HG02610 (cell line): ENCODE results near the gene EPHX1.
A peak's percentile ranks its signal among the peaks of the same experiment; 100 is the strongest.

ENCODE experiments used
- ATAC-seq: cut with Tn5 transposase; IDR thresholded peaks from one replicate; pipeline ENCODE4 v1.9.1; 2021; ENCODE audit warnings: mild to moderate bottlenecking, moderate library complexity; ENCODE audit not compliant: unreplicated experiment

Gene EPHX1

DNA sequence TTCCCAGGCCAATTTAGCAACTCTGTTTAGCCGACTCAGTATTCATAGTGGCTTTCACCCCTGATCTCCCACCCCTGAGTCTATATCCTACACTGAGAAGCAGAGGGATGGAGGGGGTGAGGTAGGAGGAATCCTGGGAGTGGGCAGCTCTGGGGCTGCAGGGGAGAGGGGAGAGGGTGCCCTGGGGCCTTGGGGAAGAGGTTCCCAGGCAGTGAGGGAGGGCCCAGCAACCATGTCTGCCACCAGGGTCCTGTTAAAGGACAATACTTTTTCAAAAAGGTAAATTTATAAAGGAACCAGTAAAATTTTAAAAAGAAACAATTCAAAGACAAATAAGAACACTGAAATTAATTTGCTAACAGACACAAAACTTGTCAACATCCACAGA, 30.3 kb downstream of the EPHX1 start:
- ATAC-seq: no peak

DNA sequence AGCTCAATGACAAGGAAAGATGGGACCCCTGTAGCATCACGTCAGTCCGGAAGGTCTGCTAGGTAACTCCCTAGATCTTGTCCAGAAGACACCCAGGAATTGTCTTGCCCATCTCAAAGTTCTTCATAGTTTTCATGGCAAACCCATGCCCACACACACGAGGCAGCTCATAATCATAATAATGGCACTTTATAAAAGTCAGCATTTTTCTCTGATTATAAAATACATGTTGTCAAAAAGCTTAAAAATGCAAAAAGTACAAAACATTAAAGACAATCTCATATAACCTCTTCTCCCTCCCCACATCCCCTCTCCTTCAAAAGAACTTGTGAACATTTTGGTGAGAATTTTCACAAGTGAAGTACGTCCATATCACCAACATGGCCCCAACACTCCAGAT, 30.8 kb downstream of the EPHX1 start:
- ATAC-seq: no peak

DNA sequence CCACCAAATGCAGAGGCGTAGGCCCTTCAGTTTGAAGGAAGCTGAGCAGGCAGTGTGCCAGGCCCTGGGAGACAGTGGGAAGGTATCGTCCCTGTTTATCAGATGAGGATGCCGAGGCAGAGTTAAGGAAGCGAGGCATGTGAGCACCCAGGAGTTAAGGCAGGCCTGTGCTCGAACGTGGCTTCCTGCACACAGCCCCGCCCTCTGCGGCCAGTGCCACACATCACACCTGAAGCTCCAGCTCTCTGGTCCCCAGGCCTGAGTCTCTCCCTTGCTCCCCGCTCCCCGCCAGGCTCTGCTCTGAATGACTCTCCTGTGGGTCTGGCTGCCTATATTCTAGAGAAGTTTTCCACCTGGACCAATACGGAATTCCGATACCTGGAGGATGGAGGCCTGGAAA, 32.1 kb downstream of the EPHX1 start:
- no peak for ATAC-seq

DNA sequence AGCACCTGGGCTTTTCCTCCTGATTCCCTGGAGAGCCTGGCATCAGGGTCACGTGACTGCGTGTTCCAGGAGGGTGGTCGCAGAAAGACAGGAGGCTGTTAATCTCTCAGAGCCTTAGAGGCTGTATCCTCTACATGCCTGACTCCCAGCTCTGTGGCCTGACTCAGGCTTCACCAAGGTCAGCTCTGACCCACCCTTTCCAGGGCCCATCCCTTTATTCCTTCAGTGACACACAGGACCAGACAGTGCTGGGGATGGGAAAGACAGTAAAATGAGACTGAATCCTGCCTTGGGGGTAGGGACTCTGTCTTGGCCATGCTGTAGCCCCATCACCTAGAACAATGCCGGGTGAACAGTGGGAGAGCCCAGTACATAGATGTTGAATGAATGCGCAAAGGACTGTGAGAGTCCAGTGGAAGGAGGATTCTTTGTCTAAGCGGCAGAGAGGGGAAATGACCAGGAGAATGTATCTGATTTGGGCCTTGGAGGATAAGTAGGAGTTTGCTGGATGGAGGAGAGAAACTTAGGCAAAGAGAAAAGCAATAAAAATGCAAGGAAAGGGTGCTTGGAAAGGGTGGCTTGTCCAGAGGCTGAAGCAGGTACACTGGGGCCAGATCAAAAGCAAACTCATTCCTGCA, 33.0 kb downstream of the EPHX1 start:
- ATAC-seq: no peak

DNA sequence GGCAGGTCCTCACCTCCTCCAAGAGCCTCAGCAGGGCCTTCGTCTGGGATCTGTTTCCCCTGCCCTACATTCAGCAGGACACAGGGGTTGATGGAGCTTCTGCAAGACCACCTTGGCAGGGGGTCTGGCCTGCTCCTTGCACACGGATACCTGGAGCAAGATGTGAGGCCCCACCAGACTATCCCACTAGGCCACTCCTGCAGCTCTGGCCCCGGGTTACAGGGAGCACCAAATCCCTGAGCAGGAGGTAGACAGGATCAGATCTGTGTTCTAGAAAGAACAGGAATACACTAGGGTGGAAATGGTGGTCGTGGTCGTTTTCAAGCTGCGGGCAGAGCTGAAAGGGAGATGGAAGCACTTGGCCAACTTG, 33.5 kb downstream of the EPHX1 start:
- ATAC-seq: no peak

DNA sequence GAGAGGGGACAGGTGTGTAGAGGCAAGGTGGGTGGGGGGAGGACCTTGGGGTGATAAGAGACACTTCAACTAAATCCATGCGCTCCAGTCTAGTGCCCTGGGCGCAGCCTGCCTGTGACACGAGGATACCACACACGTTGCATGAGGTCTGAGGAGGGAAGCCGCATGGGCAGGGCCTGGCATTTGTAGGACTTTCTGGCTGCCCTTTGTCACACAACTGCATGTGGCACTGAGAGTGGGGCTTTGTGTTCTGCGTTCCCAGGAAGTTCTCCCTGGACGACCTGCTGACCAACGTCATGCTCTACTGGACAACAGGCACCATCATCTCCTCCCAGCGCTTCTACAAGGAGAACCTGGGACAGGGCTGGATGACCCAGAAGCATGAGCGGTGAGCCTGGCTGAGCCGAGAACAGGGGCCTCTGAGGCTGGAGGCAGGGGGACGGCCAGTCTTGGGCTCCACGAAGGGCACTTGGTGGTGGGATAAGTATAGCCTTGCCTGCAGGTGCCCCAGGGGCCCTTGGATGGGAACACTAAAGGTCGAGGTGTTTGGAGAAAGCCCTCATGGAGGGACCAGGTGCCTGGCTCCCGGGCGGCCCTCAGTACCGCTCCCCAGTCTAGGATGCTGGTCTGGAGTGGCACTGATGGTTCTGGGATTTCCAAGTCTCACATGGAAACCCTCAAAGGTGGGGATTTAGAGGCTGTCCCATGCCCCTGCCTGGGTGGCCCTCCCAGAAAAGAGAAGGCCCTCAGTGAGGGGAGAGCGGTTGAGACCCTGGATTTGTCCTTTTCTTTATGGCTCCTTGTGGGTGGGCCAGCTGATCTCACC, 34.5 kb downstream of the EPHX1 start:
- ATAC-seq: no peak

DNA sequence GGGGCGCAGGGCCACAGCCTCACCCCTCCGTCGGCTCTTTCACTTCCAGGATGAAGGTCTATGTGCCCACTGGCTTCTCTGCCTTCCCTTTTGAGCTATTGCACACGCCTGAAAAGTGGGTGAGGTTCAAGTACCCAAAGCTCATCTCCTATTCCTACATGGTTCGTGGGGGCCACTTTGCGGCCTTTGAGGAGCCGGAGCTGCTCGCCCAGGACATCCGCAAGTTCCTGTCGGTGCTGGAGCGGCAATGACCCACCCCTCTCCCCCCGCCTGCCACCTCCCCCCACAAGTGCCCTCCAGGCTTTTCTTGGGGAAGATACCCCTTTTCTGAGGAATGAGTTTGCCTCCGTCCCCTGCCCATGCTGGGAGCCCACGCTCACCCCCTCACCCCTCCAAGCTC, 35.2 kb downstream of the EPHX1 start:
- no peak for ATAC-seq

DNA sequence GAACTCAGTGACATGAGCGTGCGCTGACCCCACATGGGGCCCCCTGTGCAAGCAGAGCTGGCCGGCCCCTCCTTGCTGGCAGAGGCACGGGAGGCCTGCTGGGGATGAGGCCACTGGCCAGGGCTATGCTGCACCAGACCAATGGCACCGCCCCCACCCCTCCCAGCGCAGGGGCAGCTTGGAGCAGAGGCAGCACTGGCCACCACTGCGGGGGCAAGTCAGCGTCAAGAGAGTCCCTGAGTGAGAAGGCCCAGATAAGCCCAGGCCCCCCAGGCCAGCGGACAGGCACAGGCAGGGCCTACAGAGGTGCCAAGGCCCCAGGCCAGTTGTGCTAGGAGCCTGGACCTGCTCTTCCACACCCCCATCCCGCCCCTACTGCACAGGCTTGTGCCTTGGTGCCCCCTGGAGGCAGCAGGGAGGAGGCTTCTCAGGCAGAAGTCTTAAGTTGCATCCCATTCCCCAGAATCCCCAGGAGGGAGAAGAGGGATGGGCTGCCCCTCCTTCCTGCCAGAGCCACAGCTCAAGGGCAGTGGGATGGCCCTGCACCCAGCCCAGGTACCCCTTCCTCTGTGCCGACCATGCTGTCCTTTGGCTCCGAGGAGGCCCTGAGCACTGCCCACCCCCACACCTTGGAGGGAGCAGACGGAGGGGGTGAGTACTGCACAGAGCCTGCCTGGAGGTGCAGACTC, 35.8 kb downstream of the EPHX1 start:
- no peak for ATAC-seq

DNA sequence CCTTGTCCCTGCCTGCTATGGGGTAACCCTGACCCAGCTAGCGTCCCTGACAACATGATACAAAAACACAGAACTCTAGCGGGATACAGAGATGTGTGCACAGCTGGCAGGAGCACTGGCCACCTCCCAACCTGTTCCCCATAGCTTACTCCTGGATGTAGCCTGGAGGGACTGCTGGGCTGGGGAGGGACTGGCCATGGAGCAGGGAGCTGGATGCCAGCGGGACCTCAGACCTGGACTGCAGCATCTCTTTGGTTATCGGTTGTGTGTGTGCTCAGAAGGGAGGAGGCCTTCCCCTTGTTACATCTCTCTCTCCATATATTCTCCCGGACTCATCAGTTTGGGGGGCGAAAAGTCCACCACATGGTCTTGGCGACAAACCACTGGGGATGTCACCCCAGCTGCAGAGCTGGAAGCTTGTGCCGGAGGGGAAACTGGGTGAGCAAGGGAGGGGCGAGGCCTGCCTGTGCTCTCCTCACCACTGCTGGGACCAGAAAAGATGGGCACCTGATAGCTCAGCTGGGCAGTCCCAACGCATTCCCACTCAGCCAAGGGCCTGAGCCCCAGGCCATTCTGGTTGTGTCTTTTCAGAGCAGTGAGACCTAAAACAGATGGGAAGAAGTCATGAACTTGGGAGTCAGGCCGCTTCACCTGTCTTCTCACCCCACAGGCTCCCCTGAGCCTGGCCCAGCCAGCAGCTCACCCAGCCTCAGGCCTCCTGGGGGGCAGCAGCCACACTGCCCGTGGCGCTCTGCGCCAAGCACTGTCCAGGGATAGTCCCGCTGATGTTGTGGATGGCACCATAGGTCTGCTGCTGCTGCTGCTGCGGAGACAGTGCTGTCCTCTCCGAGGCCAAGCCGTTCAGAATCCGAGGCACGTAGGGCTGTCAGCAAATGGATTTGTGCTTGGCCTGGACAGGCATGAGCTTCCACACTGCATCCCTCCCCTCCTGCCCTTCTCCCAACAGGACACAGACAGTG, 36.7 kb downstream of the EPHX1 start:
- ATAC-seq: no peak

DNA sequence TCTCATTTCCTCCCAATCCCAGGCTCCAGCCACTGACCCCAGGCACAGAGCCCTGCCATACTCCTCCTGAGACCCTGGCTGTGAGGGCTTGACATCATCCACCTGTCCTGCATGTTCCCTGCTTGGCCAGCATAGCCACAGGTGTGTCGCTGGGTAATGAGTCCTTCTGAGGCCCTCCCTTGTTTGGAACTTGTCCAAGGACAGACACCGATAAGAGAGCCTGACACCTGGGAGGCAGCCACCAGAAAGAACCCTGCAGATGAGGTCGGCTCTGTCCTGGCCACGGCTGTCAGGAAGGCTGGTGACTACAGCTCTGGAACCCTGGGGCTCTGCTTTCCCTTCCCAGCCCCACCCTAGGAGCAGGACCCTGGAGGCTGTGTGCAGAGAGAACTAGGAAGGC, 37.7 kb downstream of the EPHX1 start:
- no peak for ATAC-seq

DNA sequence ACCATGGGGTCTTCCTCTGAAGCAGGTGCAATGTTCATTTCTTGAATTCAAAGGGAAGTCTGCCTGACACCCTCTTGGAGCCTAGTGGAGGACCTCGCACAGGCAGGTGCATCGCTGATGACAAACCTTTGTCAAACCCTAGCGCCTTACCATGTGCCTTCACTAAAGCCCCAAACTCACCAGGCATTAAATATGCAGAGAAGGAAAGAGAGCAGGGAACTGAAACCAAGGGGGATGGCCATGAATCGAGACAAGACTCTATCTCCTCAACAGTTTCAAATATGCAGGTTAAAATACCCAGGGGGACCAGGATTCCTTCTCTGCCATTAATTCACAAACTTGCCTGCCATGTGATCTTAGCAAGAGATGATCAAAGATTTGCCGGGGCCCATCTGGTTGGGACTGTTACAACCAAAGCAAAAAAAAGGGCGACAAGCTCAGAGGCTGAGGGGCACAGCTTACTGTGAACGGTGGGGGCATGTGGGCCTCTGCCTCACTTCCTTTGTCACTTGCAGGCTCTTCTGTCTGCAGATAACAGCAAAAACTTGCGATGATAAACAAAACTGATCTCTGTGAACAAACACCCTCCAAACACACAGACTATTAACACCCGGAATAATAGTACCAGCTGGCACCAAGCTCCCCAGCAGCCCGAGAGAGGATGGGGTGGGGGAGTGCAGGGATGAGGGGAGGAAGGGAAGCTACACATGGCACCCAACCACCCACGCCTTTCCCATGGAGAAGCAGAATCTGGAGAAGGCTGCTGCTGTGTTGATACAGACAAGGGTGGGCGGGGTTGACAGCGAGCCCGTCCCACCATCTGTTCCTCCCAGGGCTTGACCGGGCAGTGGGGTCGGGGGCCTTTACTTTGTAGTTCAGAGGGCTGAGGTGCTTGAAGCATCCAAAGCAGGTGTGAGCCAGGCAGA, 38.4 kb downstream of the EPHX1 start:
- peak; percentile 66 for ATAC-seq

DNA sequence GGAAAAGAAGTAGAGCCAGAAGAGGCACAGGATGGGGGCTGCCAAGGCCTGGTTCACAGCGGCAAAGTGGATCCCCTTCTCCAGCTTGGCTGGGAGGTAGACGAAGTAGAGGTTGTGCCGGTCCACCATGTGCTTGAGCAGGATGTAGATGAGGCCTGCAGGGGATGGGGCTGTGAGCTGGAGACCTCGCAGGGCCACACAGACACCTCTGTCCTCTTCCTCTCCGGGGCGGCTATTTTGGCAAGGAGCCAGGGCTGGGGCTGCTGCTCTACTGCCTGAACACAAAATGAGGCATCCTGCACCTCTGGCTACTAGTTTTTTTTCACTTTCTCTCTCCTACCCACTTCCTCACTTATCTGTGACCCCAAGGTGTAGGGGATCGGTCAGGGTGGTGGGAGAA, 40.0 kb downstream of the EPHX1 start:
- no peak for ATAC-seq

DNA sequence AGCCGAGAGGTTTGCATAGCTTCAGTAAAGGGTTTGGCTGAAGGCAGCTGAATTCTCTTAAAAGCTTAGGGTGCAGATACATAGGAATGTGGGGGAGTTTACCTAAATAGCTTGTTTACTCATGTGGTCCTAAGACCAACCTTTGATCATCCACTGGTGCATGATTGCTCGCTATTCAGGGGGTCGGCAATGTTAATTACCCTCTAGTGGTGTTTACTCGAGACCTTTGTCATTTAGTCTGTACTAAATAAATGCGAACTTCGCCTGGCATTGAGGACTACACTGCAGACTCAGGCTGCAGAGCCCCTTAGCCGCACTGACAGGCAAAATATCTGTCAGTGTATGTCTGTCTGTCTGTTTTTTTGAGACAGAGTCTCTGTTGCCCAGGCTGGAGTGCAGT, 40.4 kb downstream of the EPHX1 start:
- ATAC-seq: no peak

DNA sequence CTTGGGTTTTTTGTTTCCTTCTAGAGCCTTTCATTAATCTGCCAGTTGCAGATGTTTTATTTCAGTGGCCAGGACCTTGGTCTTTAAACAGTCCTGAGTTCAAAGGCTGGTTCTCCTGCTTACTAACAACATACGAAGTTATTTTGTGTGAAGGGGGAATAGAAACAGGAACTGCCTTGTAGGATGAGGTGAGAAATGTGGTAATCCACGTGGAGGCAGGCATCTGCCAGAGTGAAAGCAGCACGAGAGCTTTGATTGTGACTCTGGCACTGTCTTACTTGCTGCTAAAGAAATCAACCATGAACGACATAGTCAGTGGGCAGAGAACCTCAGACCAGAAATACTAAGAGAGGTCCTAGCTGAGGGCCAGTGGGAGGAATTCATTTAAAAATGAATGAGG, 41.9 kb downstream of the EPHX1 start:
- peak; percentile 74 for ATAC-seq

DNA sequence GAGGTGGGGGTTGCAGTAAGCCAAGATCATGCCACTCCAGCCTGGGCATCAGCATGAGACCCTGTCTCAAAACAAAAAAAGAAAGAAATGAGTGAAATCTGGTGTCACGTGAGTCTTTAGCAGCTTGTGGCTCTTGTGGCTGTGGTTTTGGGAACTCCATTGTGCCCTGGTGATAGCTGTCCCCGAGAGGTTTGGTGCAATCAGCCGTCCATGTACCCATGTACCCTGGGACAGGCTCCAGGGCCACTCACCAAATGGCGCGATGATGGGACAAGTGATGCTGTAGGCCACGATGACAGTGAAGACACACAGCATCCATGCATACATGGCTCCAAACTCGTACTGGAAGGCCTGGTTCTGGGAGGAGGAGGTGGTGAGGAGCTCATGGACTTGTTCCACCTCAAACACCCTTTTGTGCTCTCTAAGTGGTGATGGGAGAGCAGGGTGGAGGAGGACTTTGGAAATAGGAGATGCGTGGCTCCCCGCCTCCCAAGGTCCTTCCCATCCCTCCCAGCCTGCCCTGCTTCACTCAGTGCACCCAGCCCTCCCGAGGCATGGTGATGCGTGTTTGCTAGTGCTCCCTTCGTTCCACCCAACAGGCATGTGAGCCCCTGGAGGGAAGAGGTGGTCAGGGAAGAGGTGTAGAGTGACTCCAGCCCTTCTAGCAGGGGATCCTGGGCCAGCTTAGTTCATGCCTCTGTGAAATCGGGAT, 42.6 kb downstream of the EPHX1 start:
- no peak for ATAC-seq

DNA sequence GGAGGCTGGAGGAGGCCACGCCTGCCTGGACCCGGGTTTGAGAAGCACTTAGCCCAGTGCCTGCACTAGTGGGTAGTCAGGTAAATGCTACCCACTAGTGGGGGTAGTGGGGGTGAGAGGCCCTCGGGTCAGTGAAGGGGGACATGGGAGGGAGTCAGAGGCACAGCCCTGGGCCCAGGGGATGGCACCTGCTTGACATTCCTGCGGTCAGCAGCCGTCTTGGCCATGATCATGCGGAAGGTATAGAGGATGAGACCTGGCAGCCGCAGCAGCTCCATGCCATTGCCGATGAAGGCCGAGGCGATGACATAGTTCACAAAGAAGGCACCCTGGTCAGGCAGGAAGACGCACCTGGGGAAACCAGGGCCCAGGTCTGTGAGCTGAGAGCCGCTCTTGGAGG, 43.5 kb downstream of the EPHX1 start:
- no peak for ATAC-seq

DNA sequence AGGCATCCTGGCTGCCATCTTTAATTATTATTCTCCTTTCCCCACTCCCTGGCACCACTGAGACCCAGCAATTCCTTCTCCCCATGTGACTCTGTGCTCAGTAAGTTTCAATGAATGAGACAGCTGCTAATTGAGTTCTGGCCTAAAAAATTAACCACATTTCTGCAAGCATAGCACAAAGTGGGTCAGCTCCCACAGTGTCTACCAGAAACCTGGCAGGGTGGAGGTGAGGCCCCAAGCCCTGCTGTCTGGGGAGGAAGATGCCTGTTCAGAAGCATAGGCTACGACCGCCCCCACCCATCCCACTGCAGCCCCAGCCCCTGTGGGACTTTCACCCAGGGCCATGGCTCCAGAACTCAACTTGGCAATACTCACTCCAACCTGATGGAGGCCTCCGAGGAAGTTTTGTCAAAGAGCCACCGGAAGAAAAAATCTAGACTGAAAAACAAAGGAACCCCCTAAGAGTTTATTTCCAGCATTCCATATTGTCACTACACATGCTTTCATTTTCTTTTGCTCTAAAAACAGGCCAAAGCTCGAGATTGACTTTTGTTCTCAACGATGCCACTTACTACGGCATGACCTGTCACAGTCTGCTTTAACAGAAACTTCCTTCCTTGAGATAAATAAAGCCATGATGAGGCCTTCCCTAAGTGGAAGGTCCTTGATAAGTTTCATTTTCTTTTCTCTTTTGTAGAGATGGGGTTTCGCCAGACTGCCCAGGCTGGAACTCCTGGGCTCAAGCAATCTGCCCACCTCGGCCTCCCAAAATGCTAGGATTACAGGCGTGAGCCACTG, 45.8 kb downstream of the EPHX1 start:
- ATAC-seq: no peak

DNA sequence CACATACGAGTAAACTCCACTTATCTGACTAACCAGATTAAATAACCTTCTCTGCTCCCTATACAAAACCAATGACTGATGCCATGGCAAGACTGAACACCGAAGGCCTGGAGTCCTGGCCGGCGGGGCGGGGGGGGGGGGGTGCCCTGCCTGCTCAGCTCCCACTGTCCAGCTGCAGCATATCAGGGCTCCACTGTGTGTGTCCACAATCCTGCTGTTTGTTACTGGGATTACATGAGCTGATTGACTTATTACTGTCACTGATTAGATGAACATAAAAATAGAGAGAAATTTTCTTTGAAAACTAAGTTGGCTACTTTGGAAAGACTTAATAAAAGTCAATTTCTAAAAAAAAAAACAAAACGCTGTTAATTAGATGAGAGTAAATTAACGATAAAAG, 47.3 kb downstream of the EPHX1 start:
- no peak for ATAC-seq

DNA sequence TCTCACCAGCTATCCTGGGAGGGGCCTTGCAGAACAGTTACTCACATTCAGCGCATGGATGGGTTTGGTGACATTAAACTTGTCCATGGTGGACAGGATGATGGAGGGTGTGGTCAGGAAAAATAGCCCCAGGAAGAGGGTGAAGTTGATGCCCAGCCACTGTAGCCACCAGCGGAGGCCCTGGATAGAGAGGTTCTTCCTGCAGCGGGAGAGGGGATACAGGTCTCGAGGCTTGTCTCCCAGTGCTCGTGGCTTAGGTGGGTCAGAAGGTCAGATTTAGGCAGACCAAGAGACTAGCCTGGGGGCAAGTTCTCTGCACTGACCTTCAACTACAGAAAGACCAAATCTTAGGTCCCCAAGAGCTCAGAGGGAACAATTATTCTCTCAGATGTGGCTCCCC, 49.2 kb downstream of the EPHX1 start:
- no peak for ATAC-seq
